HG03280 (cell line): Measurements from ENCODE around the gene NRXN3.
"Not testable (repeated sequence)": the region's sequence is repeated elsewhere in the genome, so short reads cannot be mapped to it uniquely, and the experiment has no call there.

Source experiments
- ATAC-seq: cut with Tn5 transposase; IDR thresholded peaks from one replicate; pipeline ENCODE4 v1.9.1; 2021; ENCODE audit warnings: mild to moderate bottlenecking, moderate library complexity; ENCODE audit not compliant: unreplicated experiment

NRXN3 gene

GRCh38 chr14:79732911-79733655, 1562.9 kb downstream of the NRXN3 start:
- no peak for ATAC-seq

DNA sequence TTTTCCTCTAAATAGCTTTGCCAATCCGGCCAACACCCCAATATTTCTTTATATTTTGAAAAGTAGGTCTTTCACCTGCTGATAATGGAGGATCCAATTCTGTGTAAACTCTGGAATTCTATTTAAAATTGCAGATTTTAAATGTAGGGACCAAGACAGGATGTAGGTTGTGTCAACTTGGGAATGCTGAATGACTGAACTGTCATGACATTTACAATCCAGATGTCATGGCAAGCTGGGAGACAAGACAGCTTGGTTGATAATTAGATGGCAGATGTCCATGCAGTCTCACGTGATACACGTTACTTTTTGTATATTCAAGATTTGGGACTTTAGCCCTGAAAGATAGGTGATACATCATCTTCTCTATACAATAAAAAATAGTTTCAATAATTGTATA, 1564.0 kb downstream of the NRXN3 start:
- no peak for ATAC-seq

GRCh38 chr14:79734656-79735055, 1564.5 kb downstream of the NRXN3 start:
- ATAC-seq: no peak

GRCh38 chr14:79735121-79735520, 1564.9 kb downstream of the NRXN3 start:
- ATAC-seq: no peak

DNA sequence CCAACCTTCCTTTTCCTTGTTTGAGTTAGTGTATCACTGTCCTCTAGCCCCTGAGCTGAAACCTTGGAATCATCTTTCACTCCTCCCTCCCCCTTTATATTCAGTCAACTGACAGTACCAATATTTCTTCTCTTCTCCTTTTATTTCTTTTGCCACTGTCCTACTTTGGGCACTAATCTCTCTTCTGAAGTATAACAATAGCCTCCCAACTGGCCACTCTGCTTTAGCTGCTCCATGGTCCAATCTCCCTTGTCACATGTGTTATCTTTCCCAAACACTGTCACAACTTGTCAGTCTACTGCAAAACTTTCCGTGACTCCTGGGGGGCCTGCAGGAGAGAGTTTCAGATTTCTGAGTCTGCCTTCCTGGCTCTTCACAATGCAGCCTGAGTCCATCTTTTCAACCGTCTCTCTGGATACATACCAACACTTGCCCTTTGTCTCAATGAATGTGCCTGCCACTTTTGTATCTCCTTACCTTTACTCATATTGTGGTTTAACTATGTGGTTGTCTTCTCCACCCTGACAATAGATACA, 1570.0 kb downstream of the NRXN3 start:
- no peak for ATAC-seq

DNA sequence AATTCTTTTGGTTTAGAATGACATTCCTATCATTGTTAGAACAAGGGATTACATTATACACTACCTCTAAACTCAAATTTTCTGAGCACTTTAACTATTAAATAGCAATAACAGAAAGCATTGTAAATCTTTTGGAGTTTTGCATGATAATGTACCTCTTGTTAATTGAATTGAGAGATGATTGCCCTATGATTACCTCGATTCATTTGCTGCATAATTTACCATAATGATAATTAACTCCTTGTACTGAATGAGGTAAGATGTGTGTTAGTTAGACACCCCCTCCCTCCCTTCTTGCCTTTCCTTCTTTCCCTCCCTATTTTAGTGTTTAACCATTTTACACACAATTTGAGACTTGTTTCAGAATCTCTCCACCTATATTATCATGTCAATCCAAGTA, 1572.0 kb downstream of the NRXN3 start:
- no peak for ATAC-seq

DNA sequence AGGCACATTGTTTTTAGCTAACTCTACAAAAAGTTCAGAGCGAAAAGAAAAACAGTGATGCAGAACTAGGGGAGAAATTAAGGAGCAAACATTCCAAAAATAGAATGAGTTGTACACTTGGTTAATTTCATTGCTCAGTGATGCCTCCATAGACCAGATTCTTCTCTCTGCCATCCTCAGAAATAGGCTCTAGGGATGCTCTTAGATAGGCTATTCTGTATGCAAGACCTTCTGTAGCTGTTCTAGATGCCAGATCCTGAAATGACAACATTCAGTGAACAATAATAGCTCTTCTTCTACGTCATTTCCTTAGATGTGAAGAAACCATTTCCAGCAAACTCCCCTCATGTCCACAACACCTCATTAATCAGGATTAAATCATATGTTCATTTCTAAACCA, 1574.9 kb downstream of the NRXN3 start:
- ATAC-seq: no peak

DNA sequence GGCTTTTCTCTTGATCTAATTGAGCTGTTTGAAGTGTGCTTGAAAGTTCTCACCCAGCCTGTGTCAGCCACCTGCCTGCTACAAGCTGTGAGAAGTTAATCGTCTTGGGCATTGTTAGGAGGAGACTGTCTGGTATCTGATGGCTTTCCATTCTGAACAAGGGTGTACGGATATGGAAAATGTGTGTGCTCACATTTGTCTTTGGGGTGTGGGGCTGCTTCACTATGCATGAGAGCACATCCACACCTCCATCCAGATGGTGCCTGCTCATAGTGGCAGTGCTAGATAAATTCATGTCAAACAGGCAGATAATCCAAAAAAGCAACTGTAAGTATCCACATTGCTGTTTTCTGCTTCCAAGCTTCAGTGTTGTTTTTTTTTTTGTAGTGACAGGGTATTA, 1578.9 kb downstream of the NRXN3 start:
- ATAC-seq: no peak

DNA sequence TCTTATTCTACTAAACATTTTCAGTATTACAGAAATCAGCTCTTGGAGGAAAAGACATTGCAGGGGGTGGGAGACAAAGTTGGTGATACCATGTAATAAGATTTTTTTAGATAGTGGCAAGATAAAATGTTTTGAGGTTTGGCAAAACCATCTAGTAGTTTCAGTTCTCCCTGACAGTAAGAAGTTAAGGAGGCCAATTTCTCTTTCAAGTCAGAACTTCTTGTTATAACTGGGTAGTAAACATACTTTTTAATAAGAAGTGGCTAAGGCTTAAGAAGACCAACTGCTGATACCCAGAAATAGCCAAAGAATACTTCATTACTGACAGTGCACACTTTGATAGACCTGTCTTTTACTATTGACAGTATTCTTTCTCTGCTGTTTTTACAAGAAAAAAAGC, 1588.8 kb downstream of the NRXN3 start:
- no peak for ATAC-seq

DNA sequence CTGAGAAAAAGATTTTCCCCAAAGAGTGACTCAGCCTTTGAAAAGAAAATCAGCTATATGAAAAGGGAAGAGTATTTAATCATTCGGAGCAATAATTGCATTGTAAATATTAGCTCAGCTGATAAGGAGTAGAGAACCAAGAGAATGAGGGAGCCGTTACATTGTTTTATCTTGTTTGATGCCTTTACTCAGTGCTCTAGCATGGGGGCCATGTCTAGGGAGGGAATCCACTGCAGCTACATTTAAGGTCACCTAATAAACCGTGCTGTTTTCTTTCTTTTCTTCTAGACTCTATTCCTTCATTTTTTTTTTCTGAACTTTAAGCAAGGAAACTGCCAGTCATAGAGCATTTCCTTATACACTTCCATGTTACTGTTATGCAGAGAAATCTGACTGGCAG, 1594.2 kb downstream of the NRXN3 start:
- ATAC-seq: no peak

- ATAC-seq: no peak
Observed at GRCh38 chr14:79766511-79766910, 1596.3 kb downstream of the NRXN3 start.

- ATAC-seq: no peak
Observed at GRCh38 chr14:79767251-79767650, 1597.1 kb downstream of the NRXN3 start.

- not testable (repeated sequence) for ATAC-seq
Observed at GRCh38 chr14:79767721-79768120, 1597.5 kb downstream of the NRXN3 start.

DNA sequence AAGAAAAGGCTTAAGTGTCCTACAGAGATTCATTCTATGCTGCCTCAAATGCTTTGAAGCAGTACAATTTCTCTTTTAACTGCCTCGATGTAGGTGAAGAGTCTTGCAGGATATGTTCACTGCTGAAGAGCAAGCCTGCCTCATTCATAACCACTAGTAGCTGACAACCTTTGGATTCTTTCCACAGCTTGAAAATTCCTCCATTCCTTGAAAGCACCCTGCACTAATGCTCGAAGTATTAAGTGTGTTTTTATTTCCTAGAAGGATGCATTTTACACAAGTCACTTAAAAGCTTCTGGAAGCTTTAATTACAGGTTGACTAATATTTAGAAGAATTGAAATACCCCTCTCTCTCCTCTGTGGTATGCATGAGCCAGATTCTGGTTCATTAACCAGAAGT, 1611.7 kb downstream of the NRXN3 start:
- ATAC-seq: no peak

DNA sequence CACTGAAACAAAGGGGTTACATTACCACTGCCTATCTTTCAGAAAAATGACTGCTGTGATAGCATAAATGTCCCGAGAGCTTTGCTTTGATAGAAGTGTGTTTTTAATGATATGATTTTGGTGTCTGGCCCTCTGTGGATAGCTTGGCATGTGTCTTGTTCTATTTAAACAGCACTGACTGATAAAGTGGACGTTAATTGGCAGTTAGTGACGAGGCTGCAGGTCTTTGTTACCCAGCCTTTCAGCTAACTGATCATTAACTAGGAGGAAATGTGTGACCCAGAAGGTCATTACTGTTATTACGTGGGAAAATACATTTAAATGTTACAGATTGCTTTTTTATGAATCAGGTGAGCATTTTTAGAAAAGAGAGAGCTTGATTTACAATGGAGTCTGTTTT, 1612.9 kb downstream of the NRXN3 start:
- no peak for ATAC-seq

DNA sequence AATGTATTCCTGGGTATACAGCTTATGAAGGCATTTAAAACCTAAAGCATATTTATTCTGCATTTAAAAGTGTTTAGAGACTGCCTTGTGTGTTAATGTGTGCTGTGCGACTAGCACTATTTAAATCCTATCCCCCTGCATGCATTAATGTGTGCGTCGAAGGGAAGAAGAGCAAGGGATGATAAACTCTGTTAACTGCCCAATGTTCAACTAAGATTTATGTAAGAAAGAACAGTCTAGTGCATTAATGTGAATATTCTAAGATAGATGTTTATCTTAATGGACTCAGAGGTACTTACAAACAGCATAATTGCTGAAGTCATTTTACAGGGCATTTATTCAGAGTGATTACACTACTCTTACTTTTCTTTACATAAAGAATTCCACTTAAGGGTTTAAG, 1616.3 kb downstream of the NRXN3 start:
- ATAC-seq: no peak

DNA sequence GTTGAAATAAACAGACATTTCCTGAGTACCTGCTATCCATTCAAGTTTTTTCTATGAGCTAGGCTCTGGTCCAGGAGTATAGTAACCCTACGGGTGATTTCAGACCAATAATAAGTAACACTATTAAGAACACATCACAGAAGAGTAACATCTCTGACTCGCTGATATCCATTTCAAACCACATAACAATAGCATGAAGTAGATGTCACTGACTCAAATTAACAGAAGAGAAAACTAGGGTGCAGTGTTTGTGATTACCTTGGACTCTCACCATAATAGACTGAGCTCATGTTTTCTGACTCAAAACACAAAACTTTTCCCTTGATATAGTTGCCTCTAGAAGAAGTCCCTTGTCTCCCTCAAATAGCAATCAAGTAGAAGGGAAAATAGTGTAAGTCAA, 1618.2 kb downstream of the NRXN3 start:
- no peak for ATAC-seq

- ATAC-seq: no peak
Observed at GRCh38 chr14:79791055-79791732, 1621.0 kb downstream of the NRXN3 start.

- ATAC-seq: no peak
Observed at GRCh38 chr14:79802093-79802492, 1631.9 kb downstream of the NRXN3 start.

DNA sequence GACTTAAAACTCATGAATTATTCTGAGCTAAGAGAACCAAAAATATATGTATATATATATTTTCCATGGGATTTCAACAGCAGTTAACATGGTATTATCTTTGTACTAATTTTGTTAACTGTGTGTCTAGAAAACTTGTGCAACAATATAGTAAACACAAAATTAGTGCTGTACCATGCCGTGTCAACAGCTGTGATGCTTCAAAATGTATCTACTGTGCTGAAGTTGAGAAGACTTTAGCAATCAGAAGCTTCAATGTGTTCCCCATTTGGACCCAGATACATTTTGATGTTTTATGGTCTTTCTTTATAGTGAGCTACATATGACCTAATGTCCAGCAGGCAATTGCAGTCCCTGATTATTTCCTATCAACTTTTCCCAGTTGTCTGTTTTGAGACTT, 1635.5 kb downstream of the NRXN3 start:
- no peak for ATAC-seq

DNA sequence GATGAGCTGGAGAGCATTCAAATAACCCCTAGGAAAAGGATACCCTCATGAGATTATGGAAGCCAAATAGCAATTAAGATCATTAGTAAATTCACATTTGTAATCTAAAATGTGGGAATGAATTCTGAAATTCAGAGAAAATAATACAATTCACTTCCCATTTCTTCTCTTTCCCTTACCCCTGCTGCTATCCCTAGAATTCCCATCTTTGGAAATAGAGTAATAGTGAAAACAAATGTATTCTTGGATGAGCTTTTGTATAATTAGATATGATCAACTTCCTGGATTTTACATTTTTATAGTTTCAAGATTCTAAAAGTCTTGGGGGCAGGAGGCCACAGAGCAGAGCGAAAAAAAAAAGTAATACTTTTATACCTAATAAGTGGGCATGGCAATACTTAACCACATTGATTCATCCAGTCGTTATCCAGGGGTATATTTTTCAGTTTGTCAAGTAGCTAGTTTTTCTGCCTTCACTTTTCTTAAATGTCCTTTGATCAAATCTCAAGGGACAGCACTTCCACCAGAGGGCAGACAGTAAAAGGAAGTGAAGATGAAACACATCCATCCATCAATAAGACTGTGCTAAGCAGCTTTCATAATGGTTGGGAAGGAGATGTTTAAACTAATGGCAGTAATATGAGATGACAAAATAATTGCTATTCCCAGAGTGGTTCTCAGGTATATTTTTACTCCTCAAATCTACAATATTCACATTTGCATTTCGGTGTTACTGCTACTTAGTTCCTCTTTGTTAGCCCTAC, 1639.9 kb downstream of the NRXN3 start:
- ATAC-seq: no peak
